ENCODE data around the gene MSL2.
"Not testable (repeated sequence)": the region's sequence is repeated elsewhere in the genome, so short reads cannot be mapped to it uniquely, and the experiment has no call there.

MSL2 gene

GRCh38 chr3:136173939-136174490 lies 22.1 kb downstream of the MSL2 start:
- Mint-ChIP-seq H3K27ac (no peak overlapping the region), H3K36me3 (peaks cover 2% of the 10 kb centered on the region), H3K9me3 (no peaks in the 10 kb centered on the region), H3K27me3 (no peaks in the 10 kb centered on the region), H3K4me3 (peak overlapping the region; percentile 61), H3K4me1 (peaks cover 36% of the 10 kb centered on the region)

- Mint-ChIP-seq H3K27ac (no peak overlapping the region), H3K4me3 (peak overlapping the region; percentile 46), H3K27me3 (no peaks in the 10 kb centered on the region)
These were observed 25.0 kb downstream of the MSL2 start for GRCh38 chr3:136171097-136171542.

GRCh38 chr3:136168236-136168635 lies 27.9 kb downstream of the MSL2 start:
- Mint-ChIP-seq H3K4me3 (peak overlapping the region; percentile 59), H3K27ac (peak overlapping the region; percentile 48), H3K4me1 (peaks cover 59% of the 10 kb centered on the region)
- not testable (repeated sequence) for H3K27me3 Mint-ChIP-seq, H3K9me3 Mint-ChIP-seq, H3K36me3 Mint-ChIP-seq

More at GRCh38 chr3:136171097-136171542, 25.0 kb downstream of the MSL2 start:
- Mint-ChIP-seq H3K9me3 (no peaks in the 10 kb centered on the region), H3K36me3 (peaks cover 4% of the 10 kb centered on the region), H3K4me1 (peaks cover 41% of the 10 kb centered on the region)

GRCh38 chr3:136166507-136166906 lies 29.6 kb downstream of the MSL2 start:
- peaks cover 4% of the 10 kb centered on the region for H3K36me3 Mint-ChIP-seq
- H3K4me1 Mint-ChIP-seq: peaks cover 71% of the 10 kb centered on the region
- H3K27ac Mint-ChIP-seq: peak overlapping the region; percentile 72
- peak overlapping the region; percentile 61 for H3K4me3 Mint-ChIP-seq
- H3K9me3 Mint-ChIP-seq: no peaks in the 10 kb centered on the region
- H3K27me3 Mint-ChIP-seq: no peaks in the 10 kb centered on the region

GRCh38 chr3:136163607-136164006 lies 32.5 kb downstream of the MSL2 start:
- Mint-ChIP-seq H3K4me3 (peak overlapping the region; percentile 28), H3K4me1 (peaks cover 80% of the 10 kb centered on the region), H3K27ac (peak overlapping the region; percentile 92)
- H3K27me3 Mint-ChIP-seq, H3K36me3 Mint-ChIP-seq, H3K9me3 Mint-ChIP-seq: not testable (repeated sequence)

GRCh38 chr3:136162322-136162721 lies 33.8 kb downstream of the MSL2 start:
- H3K4me3 Mint-ChIP-seq: no peak overlapping the region
- no peaks in the 10 kb centered on the region for H3K27me3 Mint-ChIP-seq
- peak overlapping the region; percentile 68 for H3K27ac Mint-ChIP-seq
- no peaks in the 10 kb centered on the region for H3K9me3 Mint-ChIP-seq
- H3K36me3 Mint-ChIP-seq: peaks cover 11% of the 10 kb centered on the region
- H3K4me1 Mint-ChIP-seq: peaks cover 80% of the 10 kb centered on the region

GRCh38 chr3:136161516-136161915 lies 34.6 kb downstream of the MSL2 start:
- Mint-ChIP-seq H3K4me3 (peak overlapping the region; percentile 3), H3K4me1 (peaks cover 75% of the 10 kb centered on the region), H3K9me3 (no peaks in the 10 kb centered on the region), H3K27ac (peak overlapping the region; percentile 83), H3K27me3 (no peaks in the 10 kb centered on the region), H3K36me3 (peaks cover 11% of the 10 kb centered on the region)

GRCh38 chr3:136152963-136153362 lies 43.2 kb downstream of the MSL2 start:
- no peak overlapping the region for H3K4me3 Mint-ChIP-seq
- peak overlapping the region; percentile 20 for H3K27ac Mint-ChIP-seq
- H3K9me3 Mint-ChIP-seq: no peaks in the 10 kb centered on the region
- H3K27me3 Mint-ChIP-seq: no peaks in the 10 kb centered on the region
- peaks cover 11% of the 10 kb centered on the region for H3K36me3 Mint-ChIP-seq
- H3K4me1 Mint-ChIP-seq: peaks cover 80% of the 10 kb centered on the region

- no peak overlapping the region for H3K4me3 Mint-ChIP-seq
- peaks cover 15% of the 10 kb centered on the region for H3K36me3 Mint-ChIP-seq
- H3K4me1 Mint-ChIP-seq: peaks cover 80% of the 10 kb centered on the region
- no peaks in the 10 kb centered on the region for H3K27me3 Mint-ChIP-seq
- H3K9me3 Mint-ChIP-seq: no peaks in the 10 kb centered on the region
- peak overlapping the region; percentile 38 for H3K27ac Mint-ChIP-seq
These were observed 43.8 kb downstream of the MSL2 start for GRCh38 chr3:136152176-136152843.

- peaks cover 84% of the 10 kb centered on the region for H3K4me1 Mint-ChIP-seq
- H3K4me3 Mint-ChIP-seq: no peak overlapping the region
- H3K27ac Mint-ChIP-seq: peak overlapping the region; percentile 78
- H3K27me3 Mint-ChIP-seq: no peaks in the 10 kb centered on the region
- H3K9me3 Mint-ChIP-seq: no peaks in the 10 kb centered on the region
- peaks cover 15% of the 10 kb centered on the region for H3K36me3 Mint-ChIP-seq
These were observed 44.9 kb downstream of the MSL2 start for GRCh38 chr3:136151219-136151618.

GRCh38 chr3:136149667-136150066 lies 46.5 kb downstream of the MSL2 start:
- H3K27me3 Mint-ChIP-seq: no peaks in the 10 kb centered on the region
- peak overlapping the region; percentile 79 for H3K27ac Mint-ChIP-seq
- H3K36me3 Mint-ChIP-seq: peaks cover 15% of the 10 kb centered on the region
- H3K4me1 Mint-ChIP-seq: peaks cover 79% of the 10 kb centered on the region
- H3K9me3 Mint-ChIP-seq: no peaks in the 10 kb centered on the region
- H3K4me3 Mint-ChIP-seq: no peak overlapping the region

GRCh38 chr3:136146981-136147729 lies 49.0 kb downstream of the MSL2 start:
- H3K27me3 Mint-ChIP-seq: no peaks in the 10 kb centered on the region
- peaks cover 15% of the 10 kb centered on the region for H3K36me3 Mint-ChIP-seq
- no peaks in the 10 kb centered on the region for H3K9me3 Mint-ChIP-seq
- H3K27ac Mint-ChIP-seq: peak overlapping the region; percentile 55
- H3K4me1 Mint-ChIP-seq: peaks cover 66% of the 10 kb centered on the region
- no peak overlapping the region for H3K4me3 Mint-ChIP-seq

- not testable (repeated sequence) for H3K9me3 Mint-ChIP-seq, H3K4me3 Mint-ChIP-seq, H3K27me3 Mint-ChIP-seq, H3K36me3 Mint-ChIP-seq
- peaks cover 54% of the 10 kb centered on the region for H3K4me1 Mint-ChIP-seq
- peak overlapping the region; percentile 30 for H3K27ac Mint-ChIP-seq
These were observed 51.7 kb downstream of the MSL2 start for GRCh38 chr3:136144397-136144796.

GRCh38 chr3:136142592-136142991 lies 53.5 kb downstream of the MSL2 start:
- Mint-ChIP-seq H3K27ac (peak overlapping the region; percentile 71), H3K27me3 (no peaks in the 10 kb centered on the region), H3K4me1 (peaks cover 46% of the 10 kb centered on the region), H3K9me3 (no peaks in the 10 kb centered on the region), H3K36me3 (peaks cover under 1% of the 10 kb centered on the region), H3K4me3 (no peak overlapping the region)

- Mint-ChIP-seq H3K4me1 (peaks cover 40% of the 10 kb centered on the region), H3K27ac (peak overlapping the region; percentile 63), H3K9me3 (no peaks in the 10 kb centered on the region), H3K36me3 (no peaks in the 10 kb centered on the region), H3K4me3 (no peak overlapping the region), H3K27me3 (no peaks in the 10 kb centered on the region)
These were observed 54.2 kb downstream of the MSL2 start for GRCh38 chr3:136141891-136142290.

- Mint-ChIP-seq H3K36me3 (no peaks in the 10 kb centered on the region), H3K27me3 (no peaks in the 10 kb centered on the region), H3K27ac (peak overlapping the region; percentile 71), H3K9me3 (no peaks in the 10 kb centered on the region), H3K4me1 (peaks cover 37% of the 10 kb centered on the region), H3K4me3 (no peak overlapping the region)
These were observed 54.8 kb downstream of the MSL2 start for GRCh38 chr3:136141291-136141785.
